GM12875 (cell line): ENCODE measurements around the gene ARHGDIA.

Experiments
- H3K4me3 ChIP-seq: one replicate; pipeline ENCODE4 v1.5.1; 2011; ENCODE audit warnings: low read depth, low read length, control low read depth
- TF ChIP-seq, protein P1 (sequence below): IDR thresholded peaks from 2 replicates; pipeline ENCODE4 v1.5.1; 2011; ENCODE audit warnings: low read depth, mild to moderate bottlenecking, control low read depth, inconsistent platforms, low read length, moderate library complexity, borderline replicate concordance; ENCODE audit not compliant: insufficient read depth

Gene ARHGDIA

GRCh38 chr17:81831563-81831956 is 39.6 kb downstream of the ARHGDIA start:
- TF ChIP-seq, protein P1, sequence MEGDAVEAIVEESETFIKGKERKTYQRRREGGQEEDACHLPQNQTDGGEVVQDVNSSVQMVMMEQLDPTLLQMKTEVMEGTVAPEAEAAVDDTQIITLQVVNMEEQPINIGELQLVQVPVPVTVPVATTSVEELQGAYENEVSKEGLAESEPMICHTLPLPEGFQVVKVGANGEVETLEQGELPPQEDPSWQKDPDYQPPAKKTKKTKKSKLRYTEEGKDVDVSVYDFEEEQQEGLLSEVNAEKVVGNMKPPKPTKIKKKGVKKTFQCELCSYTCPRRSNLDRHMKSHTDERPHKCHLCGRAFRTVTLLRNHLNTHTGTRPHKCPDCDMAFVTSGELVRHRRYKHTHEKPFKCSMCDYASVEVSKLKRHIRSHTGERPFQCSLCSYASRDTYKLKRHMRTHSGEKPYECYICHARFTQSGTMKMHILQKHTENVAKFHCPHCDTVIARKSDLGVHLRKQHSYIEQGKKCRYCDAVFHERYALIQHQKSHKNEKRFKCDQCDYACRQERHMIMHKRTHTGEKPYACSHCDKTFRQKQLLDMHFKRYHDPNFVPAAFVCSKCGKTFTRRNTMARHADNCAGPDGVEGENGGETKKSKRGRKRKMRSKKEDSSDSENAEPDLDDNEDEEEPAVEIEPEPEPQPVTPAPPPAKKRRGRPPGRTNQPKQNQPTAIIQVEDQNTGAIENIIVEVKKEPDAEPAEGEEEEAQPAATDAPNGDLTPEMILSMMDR: no peak
- peak overlapping the region; percentile 1 for H3K4me3 ChIP-seq

DNA sequence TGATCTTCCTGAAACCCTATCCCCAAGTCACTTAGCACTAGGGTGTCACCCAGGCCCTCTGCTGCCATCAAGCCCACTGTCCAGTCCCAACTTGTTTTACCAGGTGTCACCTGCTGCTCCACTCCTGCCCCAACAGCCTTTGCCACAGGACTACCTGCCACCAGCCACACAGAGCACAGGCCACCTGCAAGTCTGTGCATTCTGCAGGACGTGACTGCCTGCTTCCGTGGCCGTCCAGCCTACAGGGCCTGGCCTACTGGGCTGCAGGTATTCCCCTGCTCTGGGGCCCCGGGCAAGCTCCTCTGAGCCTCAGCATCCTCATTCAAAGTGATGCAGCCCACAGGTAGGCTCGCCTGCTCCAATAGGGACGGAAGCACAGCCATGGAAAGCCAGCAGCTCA is 41.3 kb downstream of the ARHGDIA start:
- no peak overlapping the region for H3K4me3 ChIP-seq
- TF ChIP-seq, protein P1: no peak

GRCh38 chr17:81828656-81829055 is 42.5 kb downstream of the ARHGDIA start:
- H3K4me3 ChIP-seq: no peak overlapping the region
- TF ChIP-seq, protein P1: no peak

- H3K4me3 ChIP-seq: no peak overlapping the region
- TF ChIP-seq, protein P1: no peak
Observed at GRCh38 chr17:81825841-81826466, 45.2 kb downstream of the ARHGDIA start.

- H3K4me3 ChIP-seq: no peak overlapping the region
- TF ChIP-seq, protein P1: no peak
Observed at GRCh38 chr17:81824595-81824994, 46.5 kb downstream of the ARHGDIA start.

- H3K4me3 ChIP-seq: no peak overlapping the region
- TF ChIP-seq, protein P1: no peak
Observed at GRCh38 chr17:81823820-81824550, 47.2 kb downstream of the ARHGDIA start.
